Activated naive CD8-positive, alpha-beta T cell (primary cell): ENCODE measurements around the gene NIPBL.
A peak's percentile ranks its signal among the peaks of the same experiment; 100 is the strongest.
"Not testable (repeated sequence)": the region's sequence is repeated elsewhere in the genome, so short reads cannot be mapped to it uniquely, and the experiment has no call there.

Experiments
- H3K27ac Mint-ChIP-seq: one replicate; pipeline ENCODE4 v1.8.0; 2021; ENCODE audit warnings: mixed read lengths
- H3K27me3 Mint-ChIP-seq: one replicate; pipeline ENCODE4 v1.8.0; 2021; ENCODE audit warnings: mixed read lengths
- H3K36me3 Mint-ChIP-seq: one replicate; pipeline ENCODE4 v1.8.0; 2021; ENCODE audit warnings: mixed read lengths
- H3K4me1 Mint-ChIP-seq: one replicate; pipeline ENCODE4 v1.8.0; 2021; ENCODE audit warnings: low read depth, mixed read lengths
- H3K4me3 Mint-ChIP-seq: one replicate; pipeline ENCODE4 v1.8.0; 2021; ENCODE audit warnings: mild to moderate bottlenecking, mixed read lengths
- H3K9me3 Mint-ChIP-seq: one replicate; pipeline ENCODE4 v1.8.0; 2021; ENCODE audit warnings: low read depth, mixed read lengths

NIPBL gene

GRCh38 chr5:37086026-37086425 lies 209.5 kb downstream of the NIPBL start:
- H3K9me3 Mint-ChIP-seq, H3K27me3 Mint-ChIP-seq, H3K4me1 Mint-ChIP-seq, H3K4me3 Mint-ChIP-seq, H3K27ac Mint-ChIP-seq: not testable (repeated sequence)
- peaks cover 27% of the 10 kb centered on the region for H3K36me3 Mint-ChIP-seq

GRCh38 chr5:37086466-37087173 lies 210.1 kb downstream of the NIPBL start:
- H3K9me3 Mint-ChIP-seq: no peaks in the 10 kb centered on the region
- peaks cover 27% of the 10 kb centered on the region for H3K36me3 Mint-ChIP-seq
- H3K4me1 Mint-ChIP-seq: no peaks in the 10 kb centered on the region
- H3K27ac Mint-ChIP-seq: no peak overlapping the region
- H3K27me3 Mint-ChIP-seq: no peaks in the 10 kb centered on the region
- H3K4me3 Mint-ChIP-seq: no peak overlapping the region

- Mint-ChIP-seq H3K9me3 (no peaks in the 10 kb centered on the region), H3K27me3 (no peaks in the 10 kb centered on the region), H3K4me3 (no peak overlapping the region), H3K36me3 (peaks cover 25% of the 10 kb centered on the region), H3K4me1 (no peaks in the 10 kb centered on the region), H3K27ac (no peak overlapping the region)
These were observed 211.4 kb downstream of the NIPBL start for GRCh38 chr5:37088009-37088408.

- H3K27me3 Mint-ChIP-seq: no peaks in the 10 kb centered on the region
- H3K36me3 Mint-ChIP-seq: peaks cover 20% of the 10 kb centered on the region
- no peaks in the 10 kb centered on the region for H3K9me3 Mint-ChIP-seq
- no peak overlapping the region for H3K4me3 Mint-ChIP-seq
- no peaks in the 10 kb centered on the region for H3K4me1 Mint-ChIP-seq
- no peak overlapping the region for H3K27ac Mint-ChIP-seq
These were observed 213.7 kb downstream of the NIPBL start for GRCh38 chr5:37090123-37090726.

- no peaks in the 10 kb centered on the region for H3K27me3 Mint-ChIP-seq
- no peak overlapping the region for H3K4me3 Mint-ChIP-seq
- no peak overlapping the region for H3K27ac Mint-ChIP-seq
- H3K9me3 Mint-ChIP-seq: peaks cover 3% of the 10 kb centered on the region
- H3K36me3 Mint-ChIP-seq: peaks cover 21% of the 10 kb centered on the region
- H3K4me1 Mint-ChIP-seq: no peaks in the 10 kb centered on the region
These were observed 214.2 kb downstream of the NIPBL start for GRCh38 chr5:37090781-37091180.

- H3K36me3 Mint-ChIP-seq: peaks cover 34% of the 10 kb centered on the region
- not testable (repeated sequence) for H3K4me1 Mint-ChIP-seq, H3K27ac Mint-ChIP-seq, H3K4me3 Mint-ChIP-seq, H3K27me3 Mint-ChIP-seq
- H3K9me3 Mint-ChIP-seq: peaks cover 25% of the 10 kb centered on the region
These were observed 217.2 kb downstream of the NIPBL start for GRCh38 chr5:37093795-37094194.

GRCh38 chr5:37099267-37099666 lies 222.7 kb downstream of the NIPBL start:
- not testable (repeated sequence) for H3K27ac Mint-ChIP-seq, H3K27me3 Mint-ChIP-seq, H3K4me3 Mint-ChIP-seq
- peaks cover 38% of the 10 kb centered on the region for H3K9me3 Mint-ChIP-seq
- peaks cover 14% of the 10 kb centered on the region for H3K4me1 Mint-ChIP-seq
- peaks cover 50% of the 10 kb centered on the region for H3K36me3 Mint-ChIP-seq

GRCh38 chr5:37103302-37103701 lies 226.7 kb downstream of the NIPBL start:
- no peak overlapping the region for H3K27ac Mint-ChIP-seq
- H3K9me3 Mint-ChIP-seq: peaks cover 15% of the 10 kb centered on the region
- H3K4me3 Mint-ChIP-seq: no peak overlapping the region
- peaks cover 49% of the 10 kb centered on the region for H3K36me3 Mint-ChIP-seq
- peaks cover 14% of the 10 kb centered on the region for H3K4me1 Mint-ChIP-seq
- H3K27me3 Mint-ChIP-seq: no peaks in the 10 kb centered on the region

- H3K4me1 Mint-ChIP-seq: peaks cover 39% of the 10 kb centered on the region
- no peaks in the 10 kb centered on the region for H3K27me3 Mint-ChIP-seq
- H3K36me3 Mint-ChIP-seq: peaks cover 34% of the 10 kb centered on the region
- H3K27ac Mint-ChIP-seq: no peak overlapping the region
- H3K4me3 Mint-ChIP-seq: no peak overlapping the region
- H3K9me3 Mint-ChIP-seq: no peaks in the 10 kb centered on the region
These were observed 232.8 kb downstream of the NIPBL start for GRCh38 chr5:37109338-37109737.

GRCh38 chr5:37110135-37110534 lies 233.6 kb downstream of the NIPBL start:
- H3K36me3 Mint-ChIP-seq: peaks cover 33% of the 10 kb centered on the region
- H3K27ac Mint-ChIP-seq: no peak overlapping the region
- H3K4me1 Mint-ChIP-seq: peaks cover 39% of the 10 kb centered on the region
- no peaks in the 10 kb centered on the region for H3K27me3 Mint-ChIP-seq
- peak overlapping the region; percentile 1 for H3K4me3 Mint-ChIP-seq
- no peaks in the 10 kb centered on the region for H3K9me3 Mint-ChIP-seq

- peaks cover 27% of the 10 kb centered on the region for H3K36me3 Mint-ChIP-seq
- H3K4me3 Mint-ChIP-seq: peak overlapping the region; percentile 47
- H3K9me3 Mint-ChIP-seq: no peaks in the 10 kb centered on the region
- H3K4me1 Mint-ChIP-seq: peaks cover 39% of the 10 kb centered on the region
- H3K27ac Mint-ChIP-seq: peak overlapping the region; percentile 24
- H3K27me3 Mint-ChIP-seq: no peaks in the 10 kb centered on the region
These were observed 235.1 kb downstream of the NIPBL start for GRCh38 chr5:37111426-37112382.

- H3K4me1 Mint-ChIP-seq: peaks cover 39% of the 10 kb centered on the region
- H3K27me3 Mint-ChIP-seq: no peaks in the 10 kb centered on the region
- H3K4me3 Mint-ChIP-seq: peak overlapping the region; percentile 47
- H3K27ac Mint-ChIP-seq: peak overlapping the region; percentile 36
- H3K36me3 Mint-ChIP-seq: peaks cover 25% of the 10 kb centered on the region
- no peaks in the 10 kb centered on the region for H3K9me3 Mint-ChIP-seq
These were observed 235.9 kb downstream of the NIPBL start for GRCh38 chr5:37112383-37112991.
